EH (cell line): ENCODE measurements around the gene LMCD1.

Experiments used
- DNase-seq: peaks from one replicate; pipeline ENCODE4 v3.0.0-alpha.2; 2015; ENCODE audit warnings: low read depth

The LMCD1 gene

DNA sequence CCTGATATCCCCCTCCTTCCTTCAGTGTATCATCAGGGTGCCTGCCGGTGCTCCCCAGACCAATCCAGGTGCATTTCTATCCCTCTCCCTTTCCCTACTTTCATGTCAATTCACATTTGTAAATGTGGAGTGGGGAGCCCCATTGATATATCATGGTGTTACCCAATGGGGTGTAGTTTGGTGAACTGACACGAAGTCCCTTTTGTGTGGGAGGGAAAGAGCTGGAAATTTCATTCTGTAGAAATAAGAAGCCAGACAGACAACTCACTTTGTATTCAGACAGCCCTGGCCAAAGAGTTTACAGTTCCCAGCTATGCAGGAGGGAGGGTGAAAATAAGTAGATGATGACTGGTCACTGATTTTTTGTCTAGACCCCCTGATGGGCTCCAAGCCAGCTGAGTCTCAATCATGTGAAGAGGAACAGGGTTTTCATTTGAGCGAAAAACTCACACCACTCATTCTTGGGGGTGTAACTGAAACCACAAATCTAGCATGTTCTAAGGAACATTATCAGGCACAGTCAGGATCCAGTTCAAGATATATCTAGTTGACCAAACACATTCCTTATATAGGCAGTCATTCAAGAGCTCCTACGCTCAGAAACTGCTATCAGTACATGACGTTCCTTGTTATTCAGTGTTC is 58.9 kb downstream of the LMCD1 start:
- peak; percentile 95 for DNase-seq

DNA sequence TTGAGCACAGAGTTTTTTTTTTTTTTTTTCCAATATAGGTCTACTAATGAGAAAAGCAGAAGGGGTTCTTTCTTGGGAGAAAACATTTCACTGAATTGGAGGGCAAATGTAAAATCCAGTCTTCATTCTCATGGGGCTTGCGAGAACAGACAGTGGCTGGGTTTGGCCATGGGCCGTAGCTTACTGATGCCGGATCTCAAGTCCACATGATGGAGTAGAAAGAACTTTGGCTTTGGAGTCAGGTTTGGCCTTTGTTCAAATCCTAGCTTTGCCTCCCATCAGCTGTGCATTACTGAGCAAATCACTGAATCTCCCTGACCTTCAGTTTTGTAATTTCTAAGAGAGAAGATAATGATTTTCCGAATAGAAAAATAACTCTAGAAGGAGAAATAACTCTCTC is 59.7 kb downstream of the LMCD1 start:
- DNase-seq, result no peak

DNA sequence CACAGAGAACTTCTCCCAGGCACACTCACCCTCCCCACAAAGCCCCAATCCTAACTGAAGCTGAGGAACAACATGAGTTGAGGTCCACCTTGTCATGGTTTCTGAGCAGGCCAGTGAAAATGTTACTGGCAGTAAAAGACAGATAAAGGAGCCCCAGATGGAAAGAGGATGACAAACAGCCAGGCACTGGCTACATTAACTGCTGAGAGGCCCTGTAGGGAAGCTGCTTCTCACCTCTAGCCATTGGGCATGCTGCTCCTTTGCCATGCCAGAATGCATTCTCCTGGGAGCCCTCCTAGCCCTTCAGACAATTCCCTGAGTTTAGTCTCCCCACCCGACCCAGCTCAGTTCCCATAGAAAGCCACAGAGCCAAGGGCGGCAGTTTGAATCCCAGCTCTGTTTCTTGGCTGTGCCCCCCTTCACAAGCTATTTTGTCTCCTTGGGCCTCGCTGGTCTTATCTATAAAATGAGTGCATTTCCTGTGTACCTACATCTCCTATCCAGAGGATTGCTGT is 60.5 kb downstream of the LMCD1 start:
- no peak for DNase-seq

DNA sequence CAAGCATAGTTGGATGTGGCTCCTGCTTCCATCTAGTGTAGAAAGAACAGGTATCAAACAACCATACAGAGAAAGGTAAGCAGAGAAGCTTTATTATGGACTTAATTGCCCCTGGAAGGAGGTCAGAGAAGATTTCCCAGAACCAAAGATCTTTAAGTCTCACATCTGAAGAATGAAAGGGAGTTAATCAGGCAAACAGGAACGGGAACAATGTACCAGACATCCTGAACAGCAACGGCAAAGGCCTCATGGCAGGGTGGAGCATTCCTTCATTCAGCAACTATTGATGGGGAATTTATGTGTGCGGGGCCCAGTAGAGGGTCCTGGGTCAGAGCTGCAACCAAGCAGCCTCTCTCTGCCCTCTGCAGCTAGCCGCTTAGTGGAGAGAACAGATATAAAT is 61.5 kb downstream of the LMCD1 start:
- no peak for DNase-seq

DNA sequence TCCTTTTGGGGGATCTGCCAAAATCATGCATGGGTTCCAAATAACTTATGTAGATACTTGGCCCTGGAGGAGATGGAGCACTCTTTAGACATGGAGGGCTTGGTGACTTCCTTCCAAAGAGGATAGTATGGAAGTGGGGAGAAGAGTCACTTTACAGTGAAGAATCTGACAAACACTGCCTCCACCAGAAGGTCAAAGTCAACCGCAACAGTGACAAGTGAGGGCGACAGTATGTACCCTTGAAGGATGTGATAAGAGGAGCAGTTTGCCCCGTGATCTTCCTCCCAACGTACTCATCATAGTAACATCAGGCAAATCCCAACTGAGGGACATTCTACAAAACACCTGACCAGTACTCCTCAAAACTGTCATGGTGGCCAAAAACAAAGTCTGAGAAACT is 62.0 kb downstream of the LMCD1 start:
- DNase-seq, result no peak

DNA sequence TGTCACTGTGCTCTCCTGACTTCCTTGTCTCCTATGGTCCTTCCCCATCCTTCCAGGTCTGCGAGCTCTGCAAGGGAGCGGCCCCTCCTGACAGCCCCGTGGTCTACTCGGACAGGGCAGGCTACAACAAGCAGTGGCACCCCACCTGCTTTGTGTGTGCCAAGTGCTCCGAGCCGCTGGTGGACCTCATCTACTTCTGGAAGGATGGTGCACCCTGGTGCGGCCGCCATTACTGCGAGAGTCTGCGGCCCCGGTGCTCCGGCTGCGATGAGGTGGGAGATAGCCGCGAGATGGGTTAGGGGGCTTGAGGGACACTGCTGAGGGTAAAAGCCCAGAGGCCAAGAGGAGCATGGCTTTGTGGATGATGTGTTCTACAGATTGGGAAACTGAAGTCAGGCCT is 63.8 kb downstream of the LMCD1 start:
- no peak for DNase-seq

DNA sequence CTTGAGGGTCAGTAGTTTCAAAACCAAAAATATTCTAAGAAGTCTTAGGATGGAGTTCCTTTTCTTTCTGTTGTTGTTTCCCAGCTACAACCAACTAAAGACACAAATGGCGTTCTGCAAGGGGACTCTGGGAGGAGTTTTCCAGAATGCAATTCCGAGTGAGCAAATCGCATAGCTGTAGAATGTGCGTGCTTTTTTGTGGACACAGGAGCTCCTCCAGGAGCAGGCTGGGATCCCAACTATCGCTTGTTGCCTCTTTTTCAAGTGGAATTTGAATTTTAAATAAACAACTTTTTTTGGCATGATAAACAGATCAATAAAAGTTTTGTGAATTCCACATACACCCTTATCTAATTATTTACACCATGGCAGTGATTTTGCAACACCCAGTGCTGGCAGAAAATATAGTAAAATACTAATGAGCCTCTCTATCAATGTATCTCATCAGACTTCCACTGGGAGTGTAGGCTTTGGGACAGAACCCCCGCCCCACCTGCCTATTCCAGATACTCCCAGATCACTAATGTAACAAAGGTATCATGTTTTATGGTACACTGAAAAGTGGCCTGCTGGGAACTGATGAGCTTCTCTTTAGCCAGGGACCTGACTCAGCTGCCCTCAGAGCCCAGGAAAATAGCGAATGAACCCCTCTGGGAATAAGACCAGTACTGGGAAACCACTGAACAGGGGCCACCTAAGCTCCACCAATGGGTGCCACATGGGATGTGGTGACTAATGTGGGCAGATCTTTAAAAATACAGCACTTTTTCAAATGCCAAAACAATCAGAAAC is 66.4 kb downstream of the LMCD1 start:
- DNase-seq, result no peak

DNA sequence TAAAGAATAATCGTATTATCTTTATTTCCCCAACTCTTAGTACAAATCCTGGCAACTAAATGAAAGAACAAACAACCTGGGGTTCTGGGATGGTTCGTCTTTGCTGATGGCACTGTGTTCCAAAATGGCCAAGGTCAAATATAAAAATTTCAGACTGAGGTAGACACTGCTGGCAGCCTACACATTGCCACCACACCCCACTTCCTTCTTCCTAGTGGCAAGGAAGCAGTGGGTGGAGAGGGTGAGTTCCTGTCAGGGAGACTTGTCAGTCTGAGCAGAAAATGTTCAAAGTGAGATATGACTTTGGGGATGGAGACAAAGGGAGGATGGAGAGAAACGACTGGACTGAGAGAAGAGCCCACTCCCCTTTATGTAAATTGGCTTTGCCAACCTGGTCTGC is 69.6 kb downstream of the LMCD1 start:
- DNase-seq, result no peak

DNA sequence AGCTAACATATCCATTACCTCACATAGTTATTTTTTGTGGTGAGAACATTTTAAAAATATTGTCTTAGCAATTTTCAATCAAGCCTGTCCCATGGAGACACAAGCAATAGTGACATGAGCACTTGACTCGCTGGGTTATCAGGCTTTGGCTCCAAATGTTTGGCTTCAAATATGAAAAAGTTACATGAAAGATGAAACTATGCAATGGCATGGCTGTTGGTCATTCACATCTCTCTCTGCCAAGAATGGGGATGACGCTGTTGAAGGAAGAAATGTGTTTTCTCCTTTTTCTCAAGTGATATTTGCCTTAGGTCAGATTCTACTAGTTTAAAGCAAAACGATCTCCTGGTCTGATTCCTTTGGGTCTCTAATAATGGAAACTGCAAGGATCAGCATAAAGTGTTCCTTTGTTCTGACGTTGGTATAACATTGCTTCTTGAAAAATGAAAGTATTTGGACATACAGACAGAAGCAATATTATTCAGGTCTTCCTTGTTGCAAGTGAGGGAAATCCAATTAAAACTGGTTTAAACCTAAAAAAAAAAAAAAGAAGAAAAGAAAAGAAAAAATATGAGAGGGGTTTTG is 71.8 kb downstream of the LMCD1 start:
- DNase-seq, result no peak

DNA sequence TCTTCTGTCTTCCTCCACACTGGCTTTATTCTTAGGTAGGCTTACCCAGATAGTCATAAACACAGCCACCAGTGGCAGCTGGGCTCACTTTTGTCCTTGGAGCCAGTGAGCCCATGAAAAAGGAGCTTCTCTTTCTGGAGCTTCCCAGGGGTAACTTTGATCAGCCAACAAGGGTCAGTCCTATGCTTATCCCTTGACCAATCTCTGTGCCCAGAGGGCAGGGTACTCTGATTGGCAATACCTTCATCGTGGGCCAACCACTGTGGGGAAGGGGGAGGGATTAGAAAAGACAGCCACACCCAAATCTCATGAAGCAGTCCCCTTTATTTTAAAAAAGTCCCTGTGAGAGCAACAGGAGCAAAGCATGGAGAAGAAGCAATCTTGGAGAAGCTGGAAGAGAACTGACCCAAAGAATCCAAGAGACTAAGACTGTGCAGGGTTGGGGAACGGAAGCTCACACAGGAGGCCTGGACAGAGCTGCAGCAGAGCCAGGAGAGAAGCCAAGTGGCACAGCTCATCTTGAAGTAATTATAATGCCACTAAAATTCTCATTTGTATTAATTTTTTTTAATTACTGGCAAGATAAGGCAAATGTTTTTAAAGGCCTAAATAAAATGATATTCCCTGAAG is 72.5 kb downstream of the LMCD1 start:
- no peak for DNase-seq

DNA sequence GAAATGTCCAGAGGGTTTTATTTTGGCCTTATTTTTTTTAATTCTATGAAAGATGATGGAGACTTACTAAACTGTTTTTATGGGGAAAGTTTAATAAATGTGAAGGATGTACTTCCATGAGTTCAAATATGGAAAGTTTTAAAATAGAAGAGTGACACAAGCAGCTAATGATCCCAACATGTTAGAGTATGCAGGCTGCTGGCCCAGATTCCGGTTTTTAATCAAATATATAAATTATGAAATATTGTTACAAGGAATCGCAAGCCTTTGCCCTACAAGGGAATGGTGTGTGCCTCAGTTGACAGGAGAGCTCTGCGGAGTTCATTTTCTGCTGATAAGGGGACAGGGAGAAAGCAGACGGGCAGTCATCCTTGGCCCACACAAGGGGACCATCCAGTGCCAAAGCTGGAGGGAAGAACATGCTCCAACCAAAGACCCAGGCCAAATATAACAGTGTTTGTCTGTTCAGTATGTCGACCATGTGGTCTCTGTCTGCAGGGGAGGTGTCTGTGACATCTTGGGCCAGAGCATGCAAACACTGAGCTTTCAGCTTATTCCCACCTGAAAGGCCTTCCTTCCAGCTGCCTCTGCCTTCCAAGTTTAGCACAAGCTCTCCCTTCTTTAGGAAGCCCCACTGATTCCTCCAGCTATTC is 73.2 kb downstream of the LMCD1 start:
- DNase-seq, result no peak

DNA sequence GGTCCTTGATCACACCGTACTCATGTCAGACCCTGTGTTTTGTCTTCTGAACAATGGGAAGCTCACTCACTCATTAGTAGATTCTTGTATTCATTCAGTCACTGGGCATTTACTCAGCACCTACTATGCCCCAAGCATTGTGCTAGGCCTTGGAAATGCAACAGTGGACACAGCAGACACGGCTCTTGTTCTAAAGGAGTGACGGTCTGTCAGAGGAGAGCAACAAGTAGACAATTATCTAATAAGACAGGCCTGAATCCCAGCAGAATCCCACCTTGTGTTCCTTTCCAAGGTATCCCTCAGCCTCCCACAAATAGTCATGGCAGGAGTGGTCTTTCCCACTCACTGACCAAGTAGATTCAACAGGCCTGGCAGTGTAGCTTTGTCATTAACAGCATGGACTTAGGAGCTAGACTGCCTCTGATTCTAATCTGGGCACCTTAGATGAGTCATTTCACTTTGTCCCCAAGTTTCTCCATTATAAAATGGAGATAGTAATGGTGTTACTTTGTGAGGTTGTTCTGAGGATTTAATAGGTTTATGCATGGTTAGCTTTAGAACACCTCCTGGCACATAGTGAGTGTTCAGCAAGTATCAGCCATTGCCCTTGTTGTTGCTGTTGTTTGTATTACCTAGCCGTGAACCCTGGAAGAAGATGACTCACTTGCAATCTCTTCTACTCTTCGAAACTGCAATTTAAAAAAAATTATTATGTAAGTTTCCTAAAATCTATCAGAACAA is 73.9 kb downstream of the LMCD1 start:
- peak; percentile 56 for DNase-seq

DNA sequence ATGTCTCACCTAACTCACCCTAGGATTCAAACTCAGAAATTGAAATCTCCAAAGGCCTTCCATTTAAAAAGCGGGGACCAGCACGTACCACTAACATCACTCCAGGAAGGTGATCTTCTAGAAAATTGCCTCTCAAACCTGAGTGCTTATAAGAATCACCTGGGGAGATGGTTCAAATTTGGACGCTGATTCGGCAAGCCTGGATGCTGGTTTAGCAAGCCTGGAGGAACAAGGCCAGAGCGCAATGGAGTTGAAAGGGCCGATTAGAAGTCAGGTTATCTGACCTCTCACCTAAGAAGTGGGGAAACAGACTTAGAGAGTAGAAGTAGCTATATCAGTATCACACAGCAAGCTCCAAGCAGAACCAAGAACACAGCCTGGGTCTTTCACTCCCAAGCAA is 74.8 kb downstream of the LMCD1 start:
- no peak for DNase-seq

DNA sequence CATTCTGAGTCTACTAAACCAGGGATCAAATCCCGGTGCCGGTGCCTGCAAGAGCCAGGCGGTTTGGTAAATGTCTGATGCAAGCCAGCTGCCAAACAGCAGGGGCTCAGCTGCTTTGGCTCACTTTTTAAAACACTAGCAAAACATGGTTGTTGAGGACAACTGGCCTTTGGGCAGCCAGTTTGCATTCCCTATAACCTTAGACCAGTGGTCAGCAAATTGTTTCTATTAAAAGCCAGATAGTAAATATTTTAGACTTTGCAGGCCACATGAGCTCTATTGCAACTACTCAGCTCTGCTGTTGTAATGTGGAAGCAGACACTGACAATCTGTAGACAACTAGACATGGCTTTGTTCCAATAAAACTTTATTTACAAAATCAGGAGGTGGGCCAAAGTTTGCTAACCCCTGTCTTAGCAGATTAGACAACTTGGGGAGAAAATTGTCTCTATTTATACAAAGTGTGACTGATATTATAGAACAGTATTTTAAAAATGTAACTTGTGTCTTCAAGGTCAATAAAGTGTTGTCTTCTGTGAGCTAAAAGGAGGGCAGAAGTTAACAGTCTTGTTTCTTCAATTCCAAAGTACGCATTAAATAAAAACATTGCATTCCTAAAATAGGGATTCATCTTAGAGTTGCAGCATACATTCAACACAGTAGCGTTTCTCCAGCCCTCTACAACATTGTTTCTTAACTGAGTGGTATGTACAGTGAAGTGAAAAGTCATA is 75.4 kb downstream of the LMCD1 start:
- DNase-seq, result peak; percentile 93

DNA sequence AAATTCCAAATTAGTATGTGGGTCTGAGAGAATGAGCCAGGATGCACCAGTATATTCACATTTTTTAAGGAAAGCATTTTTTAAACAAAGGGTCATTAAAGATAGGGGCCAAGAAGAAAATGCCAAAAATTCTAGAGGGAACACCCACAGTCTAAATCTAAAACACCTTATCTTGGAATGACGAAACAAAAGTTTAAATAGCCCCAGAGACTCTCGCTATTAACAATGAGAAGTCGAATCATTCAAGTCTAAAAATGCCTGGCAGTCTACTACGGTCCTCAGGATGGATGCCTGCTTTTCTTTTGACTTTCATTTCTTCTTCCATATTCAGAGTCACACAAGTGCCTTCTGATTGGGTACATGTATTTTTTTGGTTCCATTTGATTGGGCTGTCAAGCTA is 76.7 kb downstream of the LMCD1 start:
- DNase-seq, result no peak

DNA sequence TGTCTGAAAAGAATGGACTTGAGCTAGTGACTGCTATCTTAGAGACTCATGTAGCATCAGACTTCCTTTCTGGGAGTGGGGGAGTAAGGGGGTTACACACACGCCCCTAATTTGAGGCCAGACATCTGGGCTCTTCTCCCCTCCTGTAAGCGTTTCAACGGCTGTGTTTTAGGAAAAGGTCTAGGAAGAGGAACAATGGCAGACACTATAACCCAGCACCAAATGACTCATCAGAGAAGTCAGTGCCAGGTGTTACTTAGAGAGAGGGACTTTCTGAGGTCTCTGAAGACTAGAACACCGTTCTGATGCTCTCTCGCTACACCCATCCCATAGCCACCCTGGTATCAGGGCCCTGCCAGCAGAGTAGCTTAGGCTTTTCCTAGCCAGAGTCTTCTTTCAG is 77.5 kb downstream of the LMCD1 start:
- no peak for DNase-seq

DNA sequence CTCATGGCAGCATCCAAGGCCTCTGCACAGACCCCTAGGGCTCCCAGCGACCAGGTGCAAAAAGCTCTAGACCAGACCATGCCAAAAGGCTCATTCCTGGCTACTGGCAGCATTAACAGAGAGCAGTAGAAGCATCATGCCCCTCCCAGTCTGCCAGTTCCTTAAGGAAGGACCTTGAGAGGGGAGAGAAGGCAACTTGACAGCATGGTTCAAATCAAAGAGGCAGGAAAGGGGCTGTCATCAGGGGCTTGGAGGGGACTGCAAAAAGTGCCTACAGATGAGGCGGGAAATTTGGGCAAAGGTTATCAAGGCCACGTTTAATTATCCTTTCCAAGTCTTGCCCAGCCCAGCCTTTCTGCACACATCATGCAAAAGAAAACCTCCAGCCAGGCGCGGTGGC is 78.3 kb downstream of the LMCD1 start:
- DNase-seq, result no peak

DNA sequence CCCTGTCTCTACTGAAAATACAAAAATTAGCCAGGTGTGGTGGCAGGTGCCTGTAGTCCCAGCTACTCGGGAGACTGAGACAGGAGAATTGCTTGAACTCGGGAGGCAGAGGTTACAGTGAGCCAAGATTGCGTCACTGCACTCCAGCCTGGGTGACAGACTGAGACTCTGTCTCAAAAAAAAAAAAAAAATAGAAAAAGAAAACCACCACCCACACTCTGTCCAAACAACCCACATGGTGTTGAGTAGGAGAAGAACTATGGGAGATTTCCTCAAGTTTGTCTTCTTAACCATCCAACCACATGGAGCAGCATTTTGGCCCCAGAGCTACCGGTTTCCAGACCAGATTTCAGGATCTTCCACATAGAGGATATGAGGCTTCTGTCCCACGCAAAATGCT is 78.8 kb downstream of the LMCD1 start:
- peak; percentile 69 for DNase-seq

DNA sequence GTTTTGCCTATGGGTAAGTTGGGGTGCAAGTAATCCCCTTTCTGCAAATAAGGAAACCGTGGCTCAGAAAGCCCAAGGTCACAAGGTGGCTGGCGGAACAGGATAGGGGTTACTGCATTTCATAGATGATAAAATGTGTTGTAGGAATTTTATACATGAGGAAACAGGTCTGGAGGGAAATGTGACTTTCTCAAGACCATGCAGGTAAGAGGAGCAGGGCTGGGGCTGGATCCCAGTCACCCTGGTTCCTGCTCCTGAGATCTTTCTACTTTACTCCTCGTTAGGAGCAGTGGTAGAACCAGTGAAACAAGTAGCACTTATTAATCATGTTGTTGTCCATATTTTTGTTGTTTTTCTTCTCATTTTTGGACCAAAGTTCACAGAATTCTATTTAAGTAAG is 79.8 kb downstream of the LMCD1 start:
- DNase-seq, result no peak

DNA sequence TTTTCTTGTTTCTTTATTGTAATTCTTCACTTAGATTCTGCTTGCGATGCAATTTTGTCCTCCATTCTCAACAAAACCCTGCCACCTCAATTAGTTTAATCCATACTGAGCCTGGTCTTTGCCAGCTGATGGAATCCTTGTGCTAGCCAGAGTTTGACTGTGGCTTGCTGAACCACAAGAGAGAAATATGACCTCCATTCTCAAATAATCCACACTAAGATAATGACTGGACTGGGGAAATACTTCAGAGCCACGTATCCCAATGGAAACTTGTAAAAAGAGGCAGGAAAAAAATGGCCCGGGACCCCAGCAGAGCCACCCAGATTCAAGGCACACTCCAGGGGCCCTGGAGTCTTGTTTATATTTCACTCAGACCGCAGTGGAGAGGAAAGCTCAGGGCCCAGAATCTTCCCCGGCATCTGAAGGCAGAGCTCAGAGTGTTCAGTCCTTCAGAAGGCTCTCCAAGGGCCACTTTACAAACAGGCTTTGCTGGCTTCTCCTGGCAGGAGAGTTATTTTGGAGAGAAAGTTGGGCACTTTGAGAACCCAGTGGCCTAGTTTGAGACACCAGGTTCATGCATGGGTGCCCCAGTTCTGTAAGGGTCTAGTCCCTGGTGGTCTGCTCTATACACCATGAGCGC is 80.3 kb downstream of the LMCD1 start:
- no peak for DNase-seq
